A549 (cell line): ENCODE results near the gene MEGF6. TPM values are rescaled to one million over a fixed set of nuclear protein-coding genes. Genes with fewer than 3 reads are reported as not detected.
A peak's percentile ranks its signal among the peaks of the same experiment; 100 is the strongest.

Experiments used
- ATAC-seq, 2 experiments: fragments of 200-7000 bp in 1 of 2; fragments of >200 bp in 1 of 2; cut with Nextera tagmentation in 1 of 2; cut with Tn5 transposase in 1 of 2; 3 replicates each; pipeline versions ENCODE4 v1.8.0 to v1.9.1; 2018 to 2020; ENCODE audit warnings: mild to moderate bottlenecking in 1 of 2, moderate library complexity in 1 of 2
- CTCF ChIA-PET: fragments of 300-600 bp; sonication (Branson Sonifier 250); formaldehyde crosslinking; extraction: SDS; loops from one replicate; lab custom pipeline; 2021; ENCODE audit warnings: antibody characterized with exemption, inconsistent platforms; lab: Yijun Ruan, JAX
- POLR2A ChIA-PET: fragments of 350-600 bp; formaldehyde crosslinking; extraction: SDS; loops from one replicate; lab custom pipeline; 2021; ENCODE audit warnings: antibody characterized with exemption, inconsistent platforms; lab: Yijun Ruan, JAX
- DNase-seq, 2 experiments: peaks; one replicate each; pipeline versions ENCODE4 v3.0.0 to v3.0.0-alpha.2; 2011 to 2016; ENCODE audit warnings: low read depth in 1 of 2, low spot score in 1 of 2
- FAIRE-seq: peaks from 2 replicates; lab custom pipeline; 2011; peaks lifted over from hg19 to GRCh38; lab: Jason Lieb, UNC
- H3K27ac ChIP-seq, 2 experiments: fragments of >200 bp; sonication (Bioruptor Twin); formaldehyde crosslinking; 3 replicates each; pipeline ENCODE4 v1.5.1; 2016 to 2017
- H3K4me1 ChIP-seq: fragments of >200 bp; sonication (Bioruptor Twin); formaldehyde crosslinking; 3 replicates; pipeline ENCODE4 v1.6.1; 2016
- H3K4me2 ChIP-seq: fragments of >200 bp; sonication (Bioruptor Twin); formaldehyde crosslinking; 3 replicates; pipeline ENCODE4 v1.6.1; 2016
- H3K4me3 ChIP-seq: fragments of >200 bp; sonication (Bioruptor Twin); formaldehyde crosslinking; 3 replicates; pipeline ENCODE4 v1.5.1; 2016
- H3K9me3 ChIP-seq: fragments of >200 bp; sonication (Bioruptor Twin); formaldehyde crosslinking; 3 replicates; pipeline ENCODE4 v1.6.1; 2016
- CHD4 ChIP-seq: fragments of 200-600 bp; sonication (generic); IDR thresholded peaks from 2 replicates; pipeline ENCODE4 v1.6.1; 2016; ENCODE audit warnings: antibody characterized with exemption, mild to moderate bottlenecking, borderline replicate concordance
- EHMT2 ChIP-seq: fragments of 200-600 bp; sonication (generic); IDR thresholded peaks from 2 replicates; pipeline ENCODE4 v1.6.1; 2016; ENCODE audit warnings: antibody characterized with exemption, low read depth, mild to moderate bottlenecking, moderate library complexity
- ELK1 ChIP-seq: fragments of 150-350 bp; IDR thresholded peaks from 2 replicates; pipeline ENCODE4 v1.6.1; 2014; ENCODE audit warnings: low read depth, mild to moderate bottlenecking, low read length
- ESRRA ChIP-seq: fragments of 150-350 bp; IDR thresholded peaks from 2 replicates; pipeline ENCODE4 v1.6.1; 2014; ENCODE audit warnings: mild to moderate bottlenecking, low read length, borderline replicate concordance
- FOSL2 ChIP-seq, 2 experiments: fragments of 450-650 bp in 1 of 2; fragments of >200 bp in 1 of 2; sonication (Bioruptor Twin) in 1 of 2; formaldehyde crosslinking; IDR thresholded peaks; 2 replicates each; pipeline versions ENCODE4 v1.5.0 to v1.6.1; 2016 to 2020; ENCODE audit warnings: mild to moderate bottlenecking in 1 of 2, moderate library complexity in 1 of 2
- HDAC2 ChIP-seq: fragments of 200-600 bp; sonication (generic); IDR thresholded peaks from 2 replicates; pipeline ENCODE4 v1.6.1; 2016
- HEYL ChIP-seq: fragments of 250-450 bp; sonication (Bioruptor Pico); IDR thresholded peaks from 2 replicates; pipeline ENCODE4 v1.8.0; 2021; ENCODE audit warnings: mild to moderate bottlenecking, moderate library complexity
- MAZ ChIP-seq: fragments of 150-350 bp; IDR thresholded peaks from 2 replicates; pipeline ENCODE4 v1.6.1; 2014; ENCODE audit warnings: antibody characterized with exemption, low read depth, low read length, borderline replicate concordance
- NR3C1 ChIP-seq: fragments of >200 bp; sonication (Bioruptor Twin); formaldehyde crosslinking; IDR thresholded peaks from 3 replicates; pipeline ENCODE4 v1.6.1; 2017
- POLR2A ChIP-seq: IDR thresholded peaks from 2 replicates; pipeline ENCODE4 v1.6.1; 2012; ENCODE audit warnings: mild to moderate bottlenecking, low read length
- RARB ChIP-seq: fragments of 250-450 bp; sonication (Bioruptor Pico); IDR thresholded peaks from 2 replicates; pipeline ENCODE4 v1.8.0; 2021; ENCODE audit warnings: mild to moderate bottlenecking, moderate library complexity
- SREBF2 ChIP-seq: fragments of 450-650 bp; IDR thresholded peaks from 2 replicates; pipeline ENCODE4 v1.6.1; 2014; ENCODE audit warnings: mild to moderate bottlenecking, moderate library complexity
- WGBS: methylation state at CpG from one replicate; pipeline ENCODE4 v1.1.6; 2017; ENCODE audit errors: missing lambda C conversion rate; 5-methylcytosine and 5-hydroxymethylcytosine counted together
- polyA plus RNA-seq, 4 experiments: library from polyadenylated mRNA; depleted of rRNA in 3 of 4; stranded (reverse); fragments of >200 nt; fragmentation: RNase III in 1 of 4; extraction: RNeasy Plus Mini Kit Qiagen cat#74134 plus additional on column Dnase treatment in 1 of 4; gene quantifications; 2 replicates in 3 of 4; 3 replicates in 1 of 4; pipeline ENCODE4 v1.2.3, GENCODE V29; 2011 to 2017
- TF ChIP-seq, protein P1 (sequence below): fragments of >200 bp; sonication (Bioruptor Twin); formaldehyde crosslinking; IDR thresholded peaks from 2 replicates; pipeline ENCODE4 v1.6.1; 2016
- TF ChIP-seq, protein P2 (sequence below): IDR thresholded peaks from 2 replicates; pipeline ENCODE4 v1.6.1; 2012
- TF ChIP-seq, protein P3 (sequence below): IDR thresholded peaks from 2 replicates; pipeline ENCODE4 v1.6.1; 2012

Gene MEGF6
- polyA plus RNA-seq, 2 of the 4 experiments (the other 2 are of a cell fraction) = 0.66 to 13.7 TPM

GRCh38 chr1:3509721-3510120, 101.6 kb downstream of the MEGF6 start (continued):
- no peak for TF ChIP-seq ELK1
- no peak for TF ChIP-seq ESRRA
- TF ChIP-seq, all 56 proteins: peak for 0

DNA sequence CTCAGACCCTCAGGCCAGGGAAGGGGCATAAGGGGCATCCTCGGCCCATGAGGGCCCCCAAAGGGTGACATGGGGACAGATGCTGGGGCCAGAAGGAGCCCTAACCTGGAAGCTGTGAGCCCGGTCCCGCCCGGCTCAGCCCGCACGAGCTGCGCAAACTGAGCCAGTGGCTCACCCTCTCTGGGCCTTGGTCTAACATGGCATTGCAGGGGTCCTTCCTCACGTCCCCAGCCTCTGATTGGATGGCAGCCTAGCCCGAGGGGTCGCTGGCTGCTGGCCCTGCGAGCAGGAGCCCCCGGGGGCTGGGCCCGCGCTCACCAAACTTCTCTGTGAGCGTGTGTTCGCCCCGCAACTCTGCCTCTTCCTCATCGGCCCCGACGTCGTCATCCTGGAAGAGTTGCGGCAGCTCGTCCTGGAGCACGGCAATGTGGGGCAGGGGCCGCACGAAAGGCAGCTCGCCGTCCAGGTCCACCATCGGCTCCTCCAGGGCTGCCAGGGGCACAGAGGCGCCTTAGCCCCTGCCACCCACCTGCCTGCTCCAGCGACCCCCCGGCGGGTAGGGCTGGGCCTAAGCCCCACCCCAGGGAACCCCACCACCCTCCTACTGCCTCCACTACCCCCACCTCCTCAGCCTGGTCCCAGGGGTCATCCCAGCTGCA, 102.4 kb downstream of the MEGF6 start:
- Histone ChIP-seq H3K4me3 (no peak overlapping the region), H3K27ac (peak overlapping the region in 1 of 2 experiments; percentile 72; a peak in 2 of 6 replicates), H3K9me3 (no peaks in the 10 kb centered on the region), H3K4me1 (peaks cover 19% of the 10 kb centered on the region), H3K4me2 (no peak overlapping the region)
- CTCF ChIA-PET = interaction anchor here (1.5 kb wide), 1 partner anchor 18 kb away, joined by 3 read pairs; no protein-coding TSS in a partner anchor
- ATAC-seq = no peak
- FAIRE-seq = no peak
- POLR2A ChIA-PET = no interaction called here
- TF ChIP-seq EHMT2 (no peak), HEYL (CRISPR knock-in tag) (no peak), ESRRA (no peak), MAZ (no peak), HDAC2 (no peak), RARB (CRISPR knock-in tag) (no peak), SREBF2 (no peak)
- TF ChIP-seq, protein P1, sequence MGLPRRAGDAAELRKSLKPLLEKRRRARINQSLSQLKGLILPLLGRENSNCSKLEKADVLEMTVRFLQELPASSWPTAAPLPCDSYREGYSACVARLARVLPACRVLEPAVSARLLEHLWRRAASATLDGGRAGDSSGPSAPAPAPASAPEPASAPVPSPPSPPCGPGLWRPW = no peak
- TF ChIP-seq, all 56 proteins: peak for 0
- 88% methylated on average over 19 of the region's 33 CpGs for WGBS
- no peak for DNase-seq

- POLR2A ChIA-PET = no interaction called here
- ATAC-seq = no peak
Observed at GRCh38 chr1:3507636-3508275, 103.6 kb downstream of the MEGF6 start.

GRCh38 chr1:3506943-3507342, 104.4 kb downstream of the MEGF6 start:
- POLR2A ChIA-PET = no interaction called here
- WGBS = 76% methylated on average over 7 of the region's 7 CpGs
- Histone ChIP-seq H3K9me3 (no peaks in the 10 kb centered on the region), H3K4me2 (no peak overlapping the region), H3K4me3 (no peak overlapping the region), H3K27ac (no peak overlapping the region), H3K4me1 (peaks cover 28% of the 10 kb centered on the region)
- no peak for TF ChIP-seq POLR2A
- TF ChIP-seq FOSL2 (IDR thresholded peaks at IDR 0.05) = no peak
- no peak for TF ChIP-seq FOSL2 (CRISPR knock-in tag; IDR thresholded peaks at IDR 0.05)
- TF ChIP-seq EHMT2 = no peak
- no peak for TF ChIP-seq SREBF2
- TF ChIP-seq, protein P2, sequence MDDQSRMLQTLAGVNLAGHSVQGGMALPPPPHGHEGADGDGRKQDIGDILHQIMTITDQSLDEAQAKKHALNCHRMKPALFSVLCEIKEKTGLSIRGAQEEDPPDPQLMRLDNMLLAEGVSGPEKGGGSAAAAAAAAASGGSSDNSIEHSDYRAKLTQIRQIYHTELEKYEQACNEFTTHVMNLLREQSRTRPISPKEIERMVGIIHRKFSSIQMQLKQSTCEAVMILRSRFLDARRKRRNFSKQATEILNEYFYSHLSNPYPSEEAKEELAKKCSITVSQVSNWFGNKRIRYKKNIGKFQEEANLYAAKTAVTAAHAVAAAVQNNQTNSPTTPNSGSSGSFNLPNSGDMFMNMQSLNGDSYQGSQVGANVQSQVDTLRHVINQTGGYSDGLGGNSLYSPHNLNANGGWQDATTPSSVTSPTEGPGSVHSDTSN = no peak
- TF ChIP-seq, protein P3, sequence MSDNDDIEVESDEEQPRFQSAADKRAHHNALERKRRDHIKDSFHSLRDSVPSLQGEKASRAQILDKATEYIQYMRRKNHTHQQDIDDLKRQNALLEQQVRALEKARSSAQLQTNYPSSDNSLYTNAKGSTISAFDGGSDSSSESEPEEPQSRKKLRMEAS = no peak
- FAIRE-seq = no peak
- no peak for DNase-seq
- no peak for ATAC-seq
- CTCF ChIA-PET = interaction anchor here (0.9 to 4.0 kb wide), 5 partner anchors 12 to 112 kb away, joined by 3 to 13 read pairs (median 4); no protein-coding TSS in a partner anchor

More at GRCh38 chr1:3507636-3508275, 103.6 kb downstream of the MEGF6 start:
- Histone ChIP-seq H3K9me3 (no peaks in the 10 kb centered on the region), H3K4me1 (peaks cover 28% of the 10 kb centered on the region), H3K4me2 (no peak overlapping the region), H3K4me3 (no peak overlapping the region), H3K27ac (no peak overlapping the region)
- 78% methylated on average over 4 of the region's 11 CpGs for WGBS
- CTCF ChIA-PET = interaction anchor here (1.0 to 1.6 kb wide), 4 partner anchors 11 to 107 kb away, joined by 3 to 7 read pairs (median 4); no protein-coding TSS in a partner anchor
- DNase-seq (no peak), FAIRE-seq (no peak)
- TF ChIP-seq CHD4 = no peak
- no peak for TF ChIP-seq NR3C1
